Measurements from ENCODE around the gene TAF5L. TPM values are rescaled to one million over a fixed set of nuclear protein-coding genes. Genes with fewer than 3 reads are reported as not detected.

TAF5L gene
- total RNA-seq, 4 donors from 2014 or later: 20.5 to 30.4 (median 24.6) TPM

GRCh38 chr1:229653420-229653819 is 27.5 kb upstream of the TAF5L start:
- no peak for TF ChIP-seq POLR2AphosphoS5 (IDR thresholded peaks at IDR 0.05)
- TF ChIP-seq, protein P1, sequence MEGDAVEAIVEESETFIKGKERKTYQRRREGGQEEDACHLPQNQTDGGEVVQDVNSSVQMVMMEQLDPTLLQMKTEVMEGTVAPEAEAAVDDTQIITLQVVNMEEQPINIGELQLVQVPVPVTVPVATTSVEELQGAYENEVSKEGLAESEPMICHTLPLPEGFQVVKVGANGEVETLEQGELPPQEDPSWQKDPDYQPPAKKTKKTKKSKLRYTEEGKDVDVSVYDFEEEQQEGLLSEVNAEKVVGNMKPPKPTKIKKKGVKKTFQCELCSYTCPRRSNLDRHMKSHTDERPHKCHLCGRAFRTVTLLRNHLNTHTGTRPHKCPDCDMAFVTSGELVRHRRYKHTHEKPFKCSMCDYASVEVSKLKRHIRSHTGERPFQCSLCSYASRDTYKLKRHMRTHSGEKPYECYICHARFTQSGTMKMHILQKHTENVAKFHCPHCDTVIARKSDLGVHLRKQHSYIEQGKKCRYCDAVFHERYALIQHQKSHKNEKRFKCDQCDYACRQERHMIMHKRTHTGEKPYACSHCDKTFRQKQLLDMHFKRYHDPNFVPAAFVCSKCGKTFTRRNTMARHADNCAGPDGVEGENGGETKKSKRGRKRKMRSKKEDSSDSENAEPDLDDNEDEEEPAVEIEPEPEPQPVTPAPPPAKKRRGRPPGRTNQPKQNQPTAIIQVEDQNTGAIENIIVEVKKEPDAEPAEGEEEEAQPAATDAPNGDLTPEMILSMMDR (IDR thresholded peaks at IDR 0.05): no peak
- no peak for TF ChIP-seq POLR2A (IDR thresholded peaks at IDR 0.05)
- no peak for TF ChIP-seq EP300 (IDR thresholded peaks at IDR 0.05)
- H3K27me3 ChIP-seq: no peaks in the 10 kb centered on the region
- no peaks in the 10 kb centered on the region for H3K9me3 ChIP-seq
- no peak overlapping the region for H3K4me3 ChIP-seq
- 63 to 67% methylated on average over 1 of the region's 1 CpG for WGBS, 2 donors (ENCODE audit: low coverage in 1 of 2)
- no peaks in the 10 kb centered on the region for H3K4me1 ChIP-seq
- peaks cover 0 to 92% of the 10 kb centered on the region in 2 donors for H3K36me3 ChIP-seq
- no peak for ATAC-seq
- no peak overlapping the region for H3K27ac ChIP-seq

- peaks cover 0 to 99% of the 10 kb centered on the region in 2 donors for H3K36me3 ChIP-seq
- H3K27ac ChIP-seq: no peak overlapping the region
- ATAC-seq: no peak
- no peaks in the 10 kb centered on the region for H3K9me3 ChIP-seq
- TF ChIP-seq, protein P1 (IDR thresholded peaks at IDR 0.05): no peak
- TF ChIP-seq POLR2A (IDR thresholded peaks at IDR 0.05) (no peak), POLR2AphosphoS5 (IDR thresholded peaks at IDR 0.05) (no peak), EP300 (IDR thresholded peaks at IDR 0.05) (no peak)
- H3K4me3 ChIP-seq: no peak overlapping the region
- H3K27me3 ChIP-seq: no peaks in the 10 kb centered on the region
- WGBS, 2 donors (ENCODE audit: low coverage in 1 of 2): 86 to 100% methylated on average over 1 to 2 of the region's 3 CpGs
- no peaks in the 10 kb centered on the region for H3K4me1 ChIP-seq
Measured at GRCh38 chr1:229651546-229651945, 25.6 kb upstream of the TAF5L start.

- 87 to 94% methylated on average over 2 to 4 of the region's 4 CpGs for WGBS, 2 donors (ENCODE audit: low coverage in 1 of 2)
- TF ChIP-seq POLR2AphosphoS5 (IDR thresholded peaks at IDR 0.05) (no peak), POLR2A (IDR thresholded peaks at IDR 0.05) (no peak), EP300 (IDR thresholded peaks at IDR 0.05) (no peak)
- TF ChIP-seq, protein P1 (IDR thresholded peaks at IDR 0.05): no peak
- Histone ChIP-seq H3K4me3 (no peak overlapping the region), H3K9me3 (no peaks in the 10 kb centered on the region), H3K27me3 (no peaks in the 10 kb centered on the region), H3K27ac (no peak overlapping the region), H3K36me3 (peaks cover 0 to 99% of the 10 kb centered on the region in 2 donors), H3K4me1 (no peaks in the 10 kb centered on the region)
- no peak for ATAC-seq
Measured at GRCh38 chr1:229650045-229650444, 24.1 kb upstream of the TAF5L start.

DNA sequence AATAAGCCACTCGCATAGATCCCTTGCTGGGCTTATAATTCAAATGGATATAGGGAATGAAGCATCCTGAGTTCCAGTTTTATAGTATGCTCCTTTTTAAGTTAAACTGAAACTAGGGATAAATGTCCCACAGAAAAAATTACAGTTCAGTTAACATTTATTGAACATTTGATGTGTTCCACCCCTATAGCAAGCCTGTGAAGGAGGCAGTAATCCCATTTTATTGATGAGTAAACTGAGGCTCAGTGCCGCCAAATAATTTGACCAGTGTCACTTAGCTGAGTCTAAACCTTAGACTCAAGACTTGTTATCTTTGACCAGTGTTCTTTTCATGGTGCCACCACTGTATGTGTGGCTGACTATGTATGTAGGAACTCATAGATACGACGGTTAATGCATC is 22.5 kb upstream of the TAF5L start:
- ATAC-seq: no peak
- Histone ChIP-seq H3K27ac (no peak overlapping the region), H3K9me3 (no peaks in the 10 kb centered on the region), H3K4me1 (no peaks in the 10 kb centered on the region), H3K4me3 (no peak overlapping the region), H3K27me3 (no peaks in the 10 kb centered on the region), H3K36me3 (peaks cover 0 to 100% of the 10 kb centered on the region in 2 donors)
- TF ChIP-seq POLR2A (IDR thresholded peaks at IDR 0.05) (no peak), POLR2AphosphoS5 (IDR thresholded peaks at IDR 0.05) (no peak)
- TF ChIP-seq, protein P1 (IDR thresholded peaks at IDR 0.05): no peak
- WGBS, 2 donors (ENCODE audit: low coverage in 1 of 2): 94 to 100% methylated on average over 4 of the region's 4 CpGs

DNA sequence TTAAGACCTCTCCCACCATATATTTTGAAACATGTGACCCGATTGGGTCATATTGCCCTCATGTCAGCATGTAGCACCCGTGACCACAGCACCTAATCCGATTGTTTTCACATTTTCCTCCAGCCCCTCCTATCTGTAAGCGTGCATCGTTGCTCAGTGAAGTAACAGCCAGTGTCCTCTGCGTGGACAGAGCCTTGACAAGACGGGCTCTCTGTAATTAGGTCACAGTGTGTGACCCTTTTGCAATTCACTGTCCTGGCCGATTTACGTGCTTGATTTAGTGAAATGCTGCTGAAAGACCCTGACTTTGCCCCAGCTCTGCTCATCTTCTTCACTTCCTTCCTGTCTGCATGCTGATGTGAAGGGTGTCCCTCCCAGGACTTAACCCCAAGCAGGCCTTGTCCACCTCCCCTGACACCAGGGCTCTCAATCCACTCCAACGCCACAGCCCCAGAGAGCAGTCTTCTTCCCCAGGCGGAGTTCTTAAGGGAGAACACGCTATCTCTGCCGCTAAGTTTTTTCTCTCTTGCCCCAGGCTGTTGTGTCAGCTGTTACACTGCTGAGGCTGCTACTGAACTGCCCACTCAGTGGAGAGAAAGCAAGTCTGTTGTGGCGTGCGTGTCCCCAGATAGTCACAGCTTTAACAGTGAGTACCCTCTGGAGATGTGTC is 19.5 kb upstream of the TAF5L start:
- H3K4me1 ChIP-seq: no peaks in the 10 kb centered on the region
- TF ChIP-seq EP300 (IDR thresholded peaks at IDR 0.05): no peak
- TF ChIP-seq, protein P1 (IDR thresholded peaks at IDR 0.05): no peak
- peaks cover 0 to 86% of the 10 kb centered on the region in 2 donors for H3K36me3 ChIP-seq
- no peak overlapping the region for H3K4me3 ChIP-seq
- WGBS, 2 donors (ENCODE audit: low coverage in 1 of 2): 76 to 97% methylated on average over 5 to 11 of the region's 15 CpGs
- no peaks in the 10 kb centered on the region for H3K27me3 ChIP-seq
- no peaks in the 10 kb centered on the region for H3K9me3 ChIP-seq
- H3K27ac ChIP-seq: no peak overlapping the region
- ATAC-seq: no peak

Measured in gastroesophageal sphincter (tissue), 4 donors.